ENCODE measurements around the gene TMEM120B.
A peak's percentile ranks its signal among the peaks of the same experiment; 100 is the strongest.

The TMEM120B gene

DNA sequence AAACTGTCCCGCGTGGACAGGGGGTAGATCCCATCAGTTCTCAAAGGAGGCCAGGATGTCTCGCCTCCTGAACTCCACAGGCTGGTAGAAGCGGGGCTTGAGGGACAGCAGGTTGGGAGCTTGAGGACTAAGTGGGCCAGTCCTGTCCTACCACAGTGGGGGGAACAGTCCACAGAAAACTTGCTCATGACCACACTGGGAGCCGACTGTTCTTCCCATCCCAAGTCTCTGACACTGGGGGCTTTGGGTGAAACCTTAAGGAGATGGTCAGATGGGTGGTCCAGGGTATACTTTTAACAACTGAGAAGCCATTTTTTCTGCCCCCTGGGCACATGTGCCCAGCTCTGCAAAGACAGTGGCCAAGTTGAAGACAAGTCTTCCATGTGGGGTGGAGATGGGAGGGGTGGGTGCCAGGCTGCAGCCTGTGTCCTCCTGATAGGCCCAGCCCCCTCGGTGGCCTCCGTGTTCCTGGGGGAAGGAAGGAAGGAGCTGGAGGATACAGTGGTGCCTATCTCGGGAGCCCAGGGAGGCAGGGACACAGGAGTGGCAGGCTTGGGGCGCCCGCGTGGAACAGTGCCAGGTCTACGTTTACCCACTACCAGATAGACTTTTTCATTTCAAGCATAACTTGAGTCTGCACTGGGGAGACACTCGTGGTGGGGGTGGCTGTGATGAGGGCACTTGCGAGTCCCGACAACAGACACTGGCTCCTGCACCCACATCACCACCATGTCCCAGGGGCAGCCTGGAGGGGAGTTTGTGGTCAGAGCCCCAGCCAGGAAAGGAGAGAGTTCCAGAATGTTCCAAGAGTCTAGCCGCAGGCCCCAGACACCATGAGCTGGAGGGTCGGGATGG, 66.2 kb downstream of the TMEM120B start:
- H3K27ac ChIP-seq, result peak overlapping the region; percentile 32; the same call in 1 of the 2 replicates
- no peak for TF ChIP-seq ZFX (IDR thresholded peaks at IDR 0.05; ENCODE audit: borderline replicate concordance)
- TF ChIP-seq, protein P1, sequence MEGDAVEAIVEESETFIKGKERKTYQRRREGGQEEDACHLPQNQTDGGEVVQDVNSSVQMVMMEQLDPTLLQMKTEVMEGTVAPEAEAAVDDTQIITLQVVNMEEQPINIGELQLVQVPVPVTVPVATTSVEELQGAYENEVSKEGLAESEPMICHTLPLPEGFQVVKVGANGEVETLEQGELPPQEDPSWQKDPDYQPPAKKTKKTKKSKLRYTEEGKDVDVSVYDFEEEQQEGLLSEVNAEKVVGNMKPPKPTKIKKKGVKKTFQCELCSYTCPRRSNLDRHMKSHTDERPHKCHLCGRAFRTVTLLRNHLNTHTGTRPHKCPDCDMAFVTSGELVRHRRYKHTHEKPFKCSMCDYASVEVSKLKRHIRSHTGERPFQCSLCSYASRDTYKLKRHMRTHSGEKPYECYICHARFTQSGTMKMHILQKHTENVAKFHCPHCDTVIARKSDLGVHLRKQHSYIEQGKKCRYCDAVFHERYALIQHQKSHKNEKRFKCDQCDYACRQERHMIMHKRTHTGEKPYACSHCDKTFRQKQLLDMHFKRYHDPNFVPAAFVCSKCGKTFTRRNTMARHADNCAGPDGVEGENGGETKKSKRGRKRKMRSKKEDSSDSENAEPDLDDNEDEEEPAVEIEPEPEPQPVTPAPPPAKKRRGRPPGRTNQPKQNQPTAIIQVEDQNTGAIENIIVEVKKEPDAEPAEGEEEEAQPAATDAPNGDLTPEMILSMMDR (IDR thresholded peaks at IDR 0.05), result no peak

DNA sequence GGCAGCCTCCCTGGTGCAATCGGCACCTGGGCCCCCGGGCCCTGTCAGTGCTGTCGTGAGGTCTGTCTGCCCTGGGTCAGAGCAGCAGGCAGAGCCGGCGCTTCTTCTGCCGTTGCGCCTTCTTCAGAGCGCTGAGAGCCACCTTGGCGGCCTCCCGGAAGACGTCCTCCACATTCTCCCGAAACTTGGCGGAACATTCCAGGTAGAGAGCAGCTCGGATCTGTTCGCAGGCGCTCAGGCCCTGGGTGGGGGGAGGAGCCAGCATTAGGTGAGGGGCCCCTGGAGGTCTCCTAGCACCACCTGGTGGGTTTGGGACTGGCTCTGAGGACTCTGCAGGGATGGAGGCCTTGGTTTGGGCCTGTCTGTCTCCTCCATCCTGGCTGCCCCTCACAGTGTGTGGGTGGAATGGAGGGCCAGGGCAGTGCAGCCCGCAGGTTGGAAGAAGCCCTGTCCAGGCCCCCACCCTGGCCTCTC, 66.9 kb downstream of the TMEM120B start:
- 0 out of 2 replicates have a peak overlapping the region, but pooled peaks have one; percentile 32 for H3K27ac ChIP-seq
- TF ChIP-seq, protein P1 (IDR thresholded peaks at IDR 0.05), result no peak
- no peak for TF ChIP-seq ZFX (IDR thresholded peaks at IDR 0.05; ENCODE audit: borderline replicate concordance)

DNA sequence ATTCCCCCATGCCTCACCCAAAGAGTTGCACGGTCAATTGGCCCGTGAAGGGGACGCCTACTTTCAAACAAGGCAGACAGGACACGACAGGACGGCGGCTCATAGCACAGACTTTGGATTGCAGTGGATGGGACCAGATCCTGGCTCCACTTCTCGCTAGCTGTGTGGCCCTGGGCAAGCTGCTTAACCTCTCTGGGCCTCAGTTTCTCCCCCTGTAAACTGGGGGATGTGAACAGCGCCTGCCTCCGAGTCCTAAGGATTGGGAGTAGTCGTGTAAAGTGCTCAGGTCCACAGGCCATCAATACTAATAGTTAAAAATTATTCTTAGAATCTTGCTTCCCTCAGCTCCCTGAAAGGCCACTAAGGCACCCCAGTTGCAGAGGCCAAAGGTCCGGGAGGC, 67.9 kb downstream of the TMEM120B start:
- no peak for TF ChIP-seq ZFX (IDR thresholded peaks at IDR 0.05; ENCODE audit: borderline replicate concordance)
- TF ChIP-seq, protein P1 (IDR thresholded peaks at IDR 0.05), result no peak
- no peak overlapping the region for H3K27ac ChIP-seq

DNA sequence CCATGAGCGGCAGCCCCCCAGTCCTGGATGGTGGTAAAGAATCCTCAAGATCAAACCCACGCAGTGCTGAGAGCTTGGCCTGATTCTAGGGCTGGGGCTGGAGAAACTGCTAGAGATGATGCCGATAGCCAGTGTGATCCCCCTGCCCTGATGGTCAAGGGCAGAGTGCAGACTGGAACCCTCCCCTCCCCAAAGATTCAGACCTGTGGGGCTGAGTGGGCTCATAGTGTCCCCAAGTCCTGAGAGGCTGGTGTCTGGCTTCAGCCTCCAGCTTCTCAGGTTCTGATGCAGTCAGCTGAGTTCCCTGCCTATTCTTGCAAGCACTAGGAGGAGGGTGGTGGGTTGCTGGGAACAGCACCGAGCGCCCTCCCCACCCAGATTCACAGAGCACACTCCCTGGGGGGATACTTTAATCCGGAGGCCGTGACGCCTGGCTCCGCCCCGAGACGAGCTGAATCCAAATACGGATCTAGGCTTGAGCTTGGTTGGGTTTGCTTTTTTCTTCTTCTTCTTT, 69.0 kb downstream of the TMEM120B start:
- TF ChIP-seq ZFX (IDR thresholded peaks at IDR 0.05; ENCODE audit: borderline replicate concordance), result no peak
- TF ChIP-seq, protein P1 (IDR thresholded peaks at IDR 0.05), result no peak
- 0 out of 2 replicates have a peak overlapping the region, but pooled peaks have one; percentile 9 for H3K27ac ChIP-seq

DNA sequence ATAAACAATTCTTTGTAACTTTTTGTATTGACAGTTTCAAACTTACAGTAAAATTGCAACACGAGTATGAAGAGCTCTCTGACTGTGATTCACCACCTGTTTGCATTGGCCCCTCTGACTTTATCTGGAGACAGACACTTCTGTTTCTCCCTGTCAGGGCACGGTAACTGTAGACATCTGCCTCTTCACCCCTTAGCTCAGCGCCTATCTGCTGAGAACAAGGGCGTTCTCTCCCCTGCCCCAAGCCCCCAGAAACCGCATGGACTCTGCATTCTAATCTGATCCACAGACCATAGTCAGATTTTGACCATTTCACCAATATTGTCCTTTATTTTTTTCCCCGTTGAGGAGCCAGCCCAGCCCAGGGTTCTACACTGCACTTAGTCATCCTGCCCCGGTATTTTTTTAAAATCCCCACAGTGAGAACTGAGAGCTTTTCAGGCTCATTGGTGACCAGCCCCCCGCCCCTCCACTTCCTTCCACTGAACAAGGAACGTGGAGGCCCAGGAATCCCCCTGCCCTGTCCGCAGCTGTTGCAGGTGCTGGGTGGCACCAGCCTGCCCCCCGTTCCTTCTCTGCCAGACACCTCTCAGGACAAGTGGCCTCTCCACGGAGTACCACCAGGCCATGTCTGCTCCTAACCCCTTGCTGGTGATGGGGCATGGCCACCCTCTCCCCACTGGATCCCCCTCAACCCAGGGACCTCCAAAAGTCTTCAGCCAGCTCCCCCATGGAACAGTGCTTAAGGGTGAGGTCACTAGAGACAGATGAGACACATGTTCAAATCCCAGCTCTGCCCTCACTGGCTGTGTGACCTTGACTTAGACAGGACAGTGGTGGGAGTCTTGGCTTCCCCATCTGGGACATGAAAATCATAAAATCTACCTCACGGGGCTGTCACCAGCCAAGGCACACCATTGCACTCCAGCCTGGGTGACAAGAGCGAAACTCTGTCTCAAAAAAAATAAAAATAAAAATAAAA, 69.7 kb downstream of the TMEM120B start:
- TF ChIP-seq ZFX (IDR thresholded peaks at IDR 0.05; ENCODE audit: borderline replicate concordance), result no peak
- TF ChIP-seq, protein P1 (IDR thresholded peaks at IDR 0.05), result no peak
- H3K27ac ChIP-seq, result 0 out of 2 replicates have a peak overlapping the region, but pooled peaks have one; percentile 9

DNA sequence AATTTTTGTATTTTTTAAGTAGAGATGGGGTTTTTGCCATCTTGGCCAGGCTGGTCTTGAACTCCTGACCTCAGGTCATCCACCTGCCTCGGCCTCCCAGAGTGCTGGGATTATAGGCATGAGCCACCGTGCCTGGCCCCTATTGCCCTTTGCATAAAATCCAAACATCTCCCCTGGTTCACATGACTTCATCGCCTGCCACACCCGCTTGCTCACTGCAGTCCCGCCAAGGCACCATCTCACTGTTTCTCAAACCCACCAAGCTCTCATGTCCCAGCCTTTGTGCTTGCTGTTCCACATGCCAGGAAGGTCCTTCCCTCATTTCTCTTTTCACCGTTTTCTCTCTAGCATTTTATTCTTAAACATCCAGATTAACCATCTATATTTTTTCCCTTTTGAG, 71.2 kb downstream of the TMEM120B start:
- TF ChIP-seq ZFX (IDR thresholded peaks at IDR 0.05; ENCODE audit: borderline replicate concordance), result no peak
- TF ChIP-seq, protein P1 (IDR thresholded peaks at IDR 0.05), result no peak
- no peak overlapping the region for H3K27ac ChIP-seq

Data from 22Rv1 (cell line).